SK-MEL-5 (cell line): ENCODE data around the gene CC2D2A. TPM values are rescaled to one million over a fixed set of nuclear protein-coding genes. Genes with fewer than 3 reads are reported as not detected.

Experiments
- small RNA-seq, 2 experiments: library from RNA; depleted of rRNA; stranded (forward); fragments of <200 nt; gene quantifications; one replicate each; pipeline ENCODE3, GENCODE V24; 2014
- total RNA-seq: library from RNA; depleted of rRNA; stranded (reverse); fragments of >200 nt; shearing (Covaris generic); gene quantifications from 2 replicates; pipeline ENCODE4 v1.2.3, GENCODE V29; 2014; rRNA removed

CC2D2A gene
- total RNA-seq, 1 experiment from 2014 or later: 33.2 TPM

Small RNAs within 50 kb of the gene (small RNA-seq; reads per million reads assigned to genes)
- gene AC007016.1: 0 reads per million in 2 experiments

Other genes with a start within 250 kb of the CC2D2A start
- gene C1QTNF7, start 41.8 kb upstream of the CC2D2A start, total RNA-seq: not detected in 2 replicates
- 44.9 and 48.4 TPM in 2 replicates for gene FBXL5, start 185.5 kb downstream of the CC2D2A start, total RNA-seq
- 37.4 and 44.9 TPM in 2 replicates for gene FAM200B, start 211.9 kb downstream of the CC2D2A start, total RNA-seq
- gene BST1, start 233.2 kb downstream of the CC2D2A start, total RNA-seq: 0.08 TPM in 1 of 2 replicates, not detected in the other